Suppressor macrophage (primary cell): ENCODE data around the gene AK6.

Source experiments
- DNase-seq, 4 experiments: peaks; one replicate each; pipeline ENCODE4 v3.0.0-alpha.2; 2020 to 2022
- total RNA-seq, 17 experiments: gene quantifications; one replicate each; lab custom pipeline; 2026; ENCODE audit warnings: mixed read lengths in 6 of 17, inconsistent platforms in 3 of 17; lab: John Stamatoyannopoulos, UW

The AK6 gene
- 6.8 to 24.0 (median 12.7) reads per million in 17 experiments for total RNA-seq

DNA sequence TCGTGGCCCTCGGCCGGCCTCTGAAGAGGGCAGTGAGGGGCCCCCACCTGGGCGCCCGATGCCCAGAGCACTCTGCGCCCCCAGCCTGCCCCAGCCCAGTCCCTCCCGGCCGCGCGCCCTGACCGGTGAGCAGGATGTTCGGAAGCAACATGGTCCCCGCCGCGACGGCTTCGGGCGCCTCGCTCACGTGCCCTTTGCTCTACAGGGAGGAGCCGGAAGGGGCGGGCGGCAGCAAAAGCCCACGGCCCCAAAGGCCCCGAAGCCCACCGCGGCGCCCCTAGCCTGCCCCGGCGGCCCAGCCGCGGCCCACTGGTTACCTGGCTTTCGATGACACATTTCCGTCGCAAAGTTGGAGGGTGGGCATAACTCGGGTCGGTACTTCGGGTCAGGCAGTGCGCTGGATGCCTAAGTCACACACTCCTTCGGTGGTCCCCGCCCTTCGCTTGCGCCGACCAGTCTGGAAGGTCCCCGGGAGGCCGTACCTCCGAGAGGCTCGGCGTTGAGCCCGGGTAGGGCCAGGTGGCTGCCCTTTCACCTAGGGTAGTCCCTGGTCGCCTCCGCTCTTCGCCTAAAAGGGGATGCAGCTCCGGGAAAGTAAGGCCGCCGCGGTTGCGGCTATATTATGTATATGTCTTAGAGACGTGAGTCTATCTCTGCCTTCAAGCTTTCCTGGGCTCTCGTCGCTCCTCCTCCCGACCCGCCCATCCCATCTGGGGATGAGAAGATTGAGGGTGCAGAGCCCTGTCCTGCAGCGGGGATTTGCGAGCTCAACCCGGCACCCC lies at the start of gene AK6, which contains the start of the genes RAD17 and TAF9:
TSS of gene AK6 (minus strand) at position 181 of the 782 bp plus-strand sequence. CDS start at position 151, 30 bp downstream.
TSS of gene RAD17 (plus strand) at position 479 of the 782 bp plus-strand sequence. CDS start 2,391 bp downstream, outside the sequence.
TSS of gene TAF9 (minus strand) at position 181 of the 782 bp plus-strand sequence. CDS start 3,783 bp downstream, outside the sequence.
- DNase-seq, result peak; percentile 91 to 97 (median 95)

DNA sequence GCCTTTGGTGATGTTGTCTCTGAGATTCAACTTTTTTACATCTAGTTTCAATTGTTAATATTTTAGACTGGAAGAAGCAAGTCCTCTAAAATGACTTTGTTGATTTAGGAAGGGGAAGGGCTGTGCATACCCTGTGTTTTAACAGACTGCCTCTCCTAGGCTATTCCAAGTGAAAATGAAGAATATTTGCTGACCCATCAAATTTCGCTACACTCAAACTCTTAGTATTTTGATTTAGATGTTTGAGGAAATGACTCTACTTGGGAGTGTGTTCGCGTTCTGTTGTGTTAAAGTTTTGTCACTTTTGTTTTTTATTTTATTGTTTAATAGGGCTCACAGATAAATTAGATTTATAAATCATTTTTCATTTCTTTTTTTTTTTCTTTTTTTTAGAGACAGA lies 49.2 kb upstream of the AK6 start:
- DNase-seq, result no peak

DNA sequence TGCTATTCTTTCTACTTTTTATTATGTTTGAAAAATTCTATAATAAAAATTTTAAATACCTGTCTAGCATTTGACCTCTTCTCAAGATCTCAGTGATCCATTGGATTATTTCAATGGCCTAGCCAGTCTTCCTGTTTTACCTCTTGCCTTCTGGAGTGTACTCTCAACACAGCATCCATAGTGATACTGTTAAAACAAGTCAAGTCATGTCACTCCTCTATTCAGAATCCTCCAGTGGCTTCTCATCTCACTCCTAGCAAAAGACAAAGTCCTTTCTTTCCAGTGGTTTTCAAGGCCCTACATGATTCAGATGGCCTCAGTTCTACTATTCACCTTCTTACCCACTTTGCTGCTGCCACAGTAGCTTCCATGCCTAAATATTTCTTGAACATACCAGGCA lies 47.4 kb upstream of the AK6 start:
- no peak for DNase-seq

DNA sequence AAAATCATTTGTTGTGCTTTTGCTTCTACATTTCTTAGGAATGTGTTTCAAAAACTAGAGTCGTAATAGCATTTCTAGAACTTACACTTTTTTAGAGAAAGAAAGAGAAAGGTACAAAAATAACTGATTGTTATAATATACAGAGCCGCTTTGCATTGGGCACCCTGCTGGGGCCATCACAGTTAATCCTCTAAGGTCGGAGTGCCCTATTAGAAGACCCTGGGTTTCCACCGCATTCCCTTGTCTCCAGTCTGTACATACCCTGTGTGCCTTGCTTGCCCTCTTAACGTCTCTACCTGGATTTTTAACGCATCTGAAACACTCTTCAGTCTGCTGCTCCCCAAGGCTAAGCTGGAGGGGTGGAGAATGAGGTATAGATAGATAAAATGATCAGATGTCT lies 46.9 kb upstream of the AK6 start:
- DNase-seq, result no peak

DNA sequence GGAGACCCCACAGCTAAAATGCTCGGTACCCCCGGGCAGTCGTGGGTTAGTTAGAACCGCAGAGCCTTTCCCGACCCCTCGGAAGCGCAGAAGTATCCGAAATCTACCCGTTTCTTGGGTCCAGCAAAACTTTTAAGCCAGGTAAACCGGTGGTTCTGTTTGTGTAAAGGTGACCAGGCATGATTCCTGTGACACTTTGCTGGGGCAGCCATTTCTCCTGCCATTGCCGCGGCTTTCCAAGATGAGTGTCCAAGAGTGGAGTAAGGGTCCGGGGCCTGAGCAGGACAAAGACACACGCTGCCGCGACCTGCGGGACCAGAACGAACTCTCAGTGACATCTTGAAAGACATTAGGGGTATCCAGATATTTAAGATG lies 46.3 kb upstream of the AK6 start:
- no peak for DNase-seq

- DNase-seq, result peak; percentile 63 to 85 (median 68)
Measured at GRCh38 chr5:69414885-69415583, 45.7 kb upstream of the AK6 start, which contains the start of gene MARVELD2. MARVELD2 (plus strand) TSS chr5:69415116; CDS start chr5:69419386, 4,270 bp downstream.

DNA sequence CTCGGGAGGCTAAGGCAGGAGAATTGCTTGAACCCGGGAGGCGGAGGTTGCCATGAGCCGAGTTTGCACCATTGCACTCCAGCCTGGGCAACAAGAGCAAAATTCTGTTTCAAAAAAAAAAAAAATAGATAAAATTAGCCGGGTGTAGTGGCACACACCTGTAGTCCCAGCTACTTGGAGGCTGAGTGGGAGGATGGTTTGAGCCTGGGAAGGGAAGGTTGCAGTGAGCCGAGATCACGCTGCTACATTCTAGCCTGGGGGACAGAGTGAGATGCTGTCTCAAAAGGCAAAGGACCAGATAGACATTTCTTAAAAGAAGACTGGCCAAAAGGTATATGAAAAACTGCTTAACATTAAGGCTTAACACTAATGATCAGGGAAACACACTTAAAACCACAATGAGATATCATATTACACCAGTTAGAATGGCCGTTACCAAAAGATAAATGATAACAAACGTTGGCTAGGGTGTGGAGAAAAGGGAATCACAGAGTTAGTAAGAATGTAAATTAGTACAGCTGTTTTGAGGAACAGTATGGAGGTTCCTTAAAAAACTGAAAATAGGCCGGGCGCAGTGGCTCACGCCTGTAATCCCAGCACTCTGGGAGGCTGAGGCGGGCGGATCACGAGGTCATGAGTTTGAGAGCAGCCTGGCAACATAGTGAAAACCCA lies 35.5 kb upstream of the AK6 start:
- DNase-seq, result no peak

DNA sequence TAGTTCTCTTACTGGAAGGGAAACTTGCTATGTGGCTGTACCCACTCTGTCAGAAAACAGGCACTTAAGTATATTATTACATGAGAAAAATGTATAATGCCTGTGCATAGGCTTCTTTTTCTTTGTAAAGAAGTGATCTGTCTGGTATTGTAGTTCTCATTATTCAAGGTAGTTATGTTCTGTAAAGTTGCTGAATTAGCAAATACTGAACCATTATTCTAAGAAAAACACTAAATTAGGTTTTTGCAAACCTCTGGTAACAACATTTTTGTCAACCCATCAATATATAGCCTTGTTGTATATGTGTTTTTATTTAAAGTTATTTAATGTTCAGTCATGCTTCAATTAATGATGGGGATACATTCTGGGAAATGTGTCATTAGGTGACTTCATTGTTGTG lies 9.1 kb upstream of the AK6 start:
- DNase-seq, result no peak

DNA sequence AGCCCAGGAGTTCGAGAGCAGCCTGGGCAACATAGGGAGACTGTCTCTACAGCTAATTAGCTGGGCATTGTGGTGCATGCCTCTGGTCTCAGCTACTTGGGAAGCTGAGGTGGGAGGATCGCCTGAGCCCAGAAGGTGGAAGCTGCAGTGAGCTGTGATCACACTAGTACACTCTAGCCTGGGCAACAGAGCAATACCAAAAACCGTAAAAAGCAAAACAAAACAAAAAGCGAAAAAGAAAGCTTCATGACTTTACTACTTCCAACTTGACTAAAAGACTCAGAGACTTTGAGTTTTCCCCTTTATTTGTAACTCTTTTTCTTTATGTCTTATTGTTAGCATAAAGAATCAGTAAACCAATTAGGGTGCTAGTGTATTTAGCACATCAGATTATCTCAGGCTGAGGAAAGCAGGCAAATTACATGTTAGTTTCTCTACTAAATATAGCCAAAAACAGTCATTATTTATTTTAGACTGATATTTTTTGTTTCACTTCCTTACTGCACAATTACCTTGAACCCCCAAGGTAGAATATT lies 5.7 kb upstream of the AK6 start:
- no peak for DNase-seq

- no peak for DNase-seq
Measured at GRCh38 chr5:69372394-69372793, 3.1 kb upstream of the AK6 start.

DNA sequence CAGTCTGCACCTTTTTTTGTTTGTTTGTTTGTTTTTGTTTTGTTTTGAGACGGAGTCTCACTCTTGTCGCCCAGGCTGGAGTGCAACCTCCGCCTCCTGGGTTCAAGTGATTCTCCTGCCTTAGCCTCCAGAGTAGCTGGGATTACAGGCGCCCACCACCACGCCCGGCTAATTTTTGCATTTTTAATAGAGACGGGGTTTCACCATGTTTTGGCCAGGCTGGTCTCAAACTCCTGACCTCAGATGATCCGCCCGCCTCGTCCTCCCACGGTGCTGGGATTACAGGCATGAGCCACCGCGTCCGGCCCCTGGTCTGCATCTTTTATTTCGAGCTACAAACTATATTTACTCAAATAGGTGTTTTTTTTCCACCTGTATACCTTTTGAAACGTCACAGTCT lies 1.0 kb upstream of the AK6 start:
- peak in 3 of 4 experiments; percentile 7 to 38 (median 17) for DNase-seq

DNA sequence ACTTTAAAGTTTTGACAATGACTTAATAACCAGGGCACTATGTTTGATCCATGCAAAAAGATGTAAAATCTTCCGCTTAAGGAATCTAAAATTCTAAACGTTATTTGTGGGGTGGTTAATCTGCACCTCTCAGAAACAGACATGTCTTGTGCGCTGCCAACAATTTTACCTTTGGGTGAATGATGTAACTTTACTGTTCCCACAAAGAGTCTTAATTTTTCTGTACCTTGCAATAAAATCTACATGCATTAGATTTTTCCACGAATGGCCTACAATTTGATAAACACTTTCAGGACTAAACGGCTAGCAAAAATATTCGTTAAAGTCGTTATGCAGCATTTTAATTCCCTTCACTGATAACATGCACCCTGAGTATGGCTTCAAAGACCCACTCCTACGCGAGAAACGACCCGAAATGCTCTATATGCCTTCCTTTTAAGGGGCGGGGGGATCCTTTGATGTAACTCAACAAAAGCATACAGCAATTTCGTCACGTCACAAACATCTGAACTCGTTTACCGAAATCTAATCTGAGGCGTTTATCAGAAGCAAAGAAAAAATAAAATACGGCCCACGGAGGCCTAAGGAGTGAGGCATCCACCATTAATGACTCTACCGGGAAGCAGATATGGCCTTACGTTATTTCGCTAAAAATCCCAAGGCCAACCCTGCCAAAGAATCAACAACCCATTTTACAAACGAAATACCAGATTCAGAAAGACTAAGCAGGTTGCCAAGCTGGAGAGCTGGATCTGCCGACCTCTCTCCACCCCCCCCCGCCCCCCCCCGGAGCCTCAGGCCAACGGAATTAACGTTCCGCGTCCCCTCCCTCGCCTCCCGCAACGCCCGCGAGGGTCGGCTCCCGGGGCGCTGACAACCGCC lies 621 bp downstream of the AK6 start:
- DNase-seq, result peak; percentile 21 to 36 (median 26)

GRCh38 chr5:69367697-69368279 lies 1.5 kb downstream of the AK6 start:
- peak in 1 of 4 experiments; percentile 7 for DNase-seq

DNA sequence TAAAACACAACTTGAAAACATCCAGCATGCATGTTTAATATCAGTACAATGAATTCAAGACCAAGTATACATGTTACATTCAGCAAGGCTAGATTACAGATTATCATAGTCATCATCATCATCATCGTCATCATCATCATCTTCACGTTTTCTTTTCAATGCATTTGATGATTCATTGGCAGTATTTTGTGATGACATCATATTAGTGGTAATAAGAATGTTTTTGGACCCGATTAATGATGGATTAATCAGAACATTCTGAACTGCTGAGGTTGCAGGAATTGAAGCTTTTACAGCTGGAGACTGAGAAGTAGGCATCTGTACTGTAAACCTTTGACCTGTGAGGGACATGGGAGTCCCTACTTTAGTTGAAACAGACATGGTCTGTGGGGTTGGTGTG lies 4.5 kb downstream of the AK6 start:
- no peak for DNase-seq

DNA sequence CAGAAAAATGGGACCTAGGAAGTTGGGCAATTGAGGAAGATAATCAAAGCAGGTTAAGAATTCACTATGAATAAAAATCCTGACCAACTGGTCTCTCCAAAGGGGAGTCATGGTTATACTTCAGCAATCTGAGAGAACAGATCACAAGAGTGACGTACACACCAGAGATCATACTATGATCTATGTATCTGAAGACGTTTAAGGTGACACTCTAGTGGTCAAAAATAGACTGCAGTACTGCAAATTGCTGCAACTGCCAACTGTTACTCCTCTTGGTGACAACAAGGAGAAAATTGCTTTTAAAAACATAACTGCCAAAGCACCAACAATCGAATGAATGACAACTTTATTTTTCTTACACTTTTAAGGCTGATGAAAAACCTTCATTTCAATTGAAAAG lies 4.9 kb downstream of the AK6 start:
- DNase-seq, result peak in 3 of 4 experiments; percentile 13 to 45 (median 30)

DNA sequence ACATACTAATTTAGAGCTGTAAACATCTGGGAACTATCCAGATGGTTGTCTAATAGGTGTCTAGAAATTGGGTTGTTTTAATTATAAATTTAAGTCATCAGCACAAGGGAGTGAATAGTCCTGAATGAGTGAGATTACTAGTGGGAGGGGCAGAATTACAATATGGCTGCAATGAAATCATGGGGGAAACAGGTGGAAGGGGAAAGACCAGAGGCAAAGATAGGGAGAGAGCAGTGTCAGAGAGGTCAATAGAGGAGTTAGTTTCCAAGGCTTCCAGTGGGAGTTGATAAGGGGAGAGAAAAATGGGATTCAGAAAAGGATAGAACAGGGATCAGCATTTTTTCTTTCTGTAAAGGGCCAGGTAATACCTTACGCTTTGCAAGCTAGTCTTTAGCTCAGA lies 8.9 kb downstream of the AK6 start:
- DNase-seq, result no peak

DNA sequence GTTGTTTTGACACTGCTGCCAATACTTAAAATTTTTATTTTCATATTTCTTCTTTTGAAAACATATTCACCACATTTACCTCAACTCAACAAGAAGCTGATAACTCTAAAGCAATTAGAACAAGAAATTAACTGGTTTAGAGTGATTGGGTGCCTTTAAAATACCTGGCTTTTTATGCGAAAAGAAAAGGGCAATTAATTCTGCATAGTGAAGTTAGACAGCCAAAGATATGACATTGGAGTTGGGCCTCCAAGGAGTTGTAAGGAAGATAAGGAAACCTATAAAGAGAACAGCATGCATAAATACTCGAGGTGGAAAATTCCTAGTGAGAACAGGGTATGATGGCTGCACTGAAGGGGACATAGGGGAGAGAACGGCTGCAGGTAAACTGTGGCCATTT lies 9.6 kb downstream of the AK6 start:
- no peak for DNase-seq

GRCh38 chr5:69350664-69351063 lies 18.7 kb downstream of the AK6 start:
- no peak for DNase-seq

DNA sequence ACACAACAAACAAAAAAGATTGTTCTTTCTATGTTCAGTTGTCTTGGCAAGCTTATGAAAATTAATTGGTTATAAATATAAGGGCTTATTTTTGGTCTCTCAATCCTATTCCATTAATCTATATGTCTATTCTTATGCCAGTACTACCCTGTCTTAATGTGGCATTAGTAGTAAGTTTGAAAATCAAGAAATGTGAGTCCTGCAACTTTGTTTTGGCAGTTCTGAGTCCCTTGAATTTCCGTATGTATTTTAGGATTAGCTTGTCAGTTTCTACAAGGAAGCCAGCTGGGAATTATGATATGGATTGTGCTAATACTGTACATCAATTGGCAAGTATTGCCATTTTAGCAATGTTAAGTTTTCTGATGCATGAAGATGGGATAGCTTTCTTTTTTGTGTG lies 26.2 kb downstream of the AK6 start:
- DNase-seq, result no peak

DNA sequence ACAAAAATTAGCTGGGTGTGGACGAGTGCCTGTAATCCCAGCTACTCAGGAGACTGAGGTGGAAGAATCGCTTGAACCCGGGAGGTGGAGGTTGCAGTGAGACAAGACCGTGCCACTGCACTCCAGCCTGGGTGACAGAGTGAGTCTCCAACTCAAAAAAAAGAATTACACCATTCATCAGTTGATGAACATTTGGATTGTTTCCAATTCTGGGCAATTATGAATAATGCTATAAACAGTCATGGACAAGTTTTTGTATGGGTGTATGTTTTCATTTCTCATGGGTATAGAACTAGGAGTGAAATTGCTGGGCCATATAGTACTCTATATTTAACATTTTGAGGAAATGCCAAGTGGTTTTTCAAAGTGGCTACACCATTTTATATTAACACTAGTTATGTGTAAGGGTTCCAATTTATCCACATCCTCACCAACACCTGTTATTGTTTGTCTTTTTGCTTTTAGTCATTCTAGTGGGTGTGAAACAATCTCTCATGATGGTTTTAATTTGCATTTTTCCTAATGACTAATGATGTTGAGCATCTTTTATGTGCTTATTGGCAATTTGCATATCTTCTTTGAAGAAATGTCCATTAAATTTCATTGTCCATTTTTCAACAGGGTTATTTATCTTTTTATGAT lies 27.7 kb downstream of the AK6 start:
- no peak for DNase-seq
